ENCODE data around the gene NEGR1.

DNA sequence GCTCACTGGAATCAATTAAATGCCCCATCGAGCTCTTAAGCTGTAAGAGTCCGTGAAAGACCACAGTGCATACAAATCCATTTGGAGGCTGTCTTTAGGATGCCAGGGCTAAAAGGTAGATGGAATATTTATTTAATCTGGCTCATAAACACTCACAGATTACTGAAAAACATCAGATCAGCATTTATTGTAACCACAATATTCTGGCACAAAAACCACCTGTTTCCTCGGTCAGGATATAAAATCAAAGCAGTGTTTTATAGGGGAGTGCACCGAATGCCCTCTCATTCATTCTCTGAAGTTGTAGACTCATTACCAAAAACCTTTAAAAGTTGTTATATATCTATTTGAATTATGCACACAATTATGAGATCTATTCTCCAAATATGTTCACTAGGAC, 500.9 kb downstream of the NEGR1 start:
- TF ChIP-seq, protein P1, sequence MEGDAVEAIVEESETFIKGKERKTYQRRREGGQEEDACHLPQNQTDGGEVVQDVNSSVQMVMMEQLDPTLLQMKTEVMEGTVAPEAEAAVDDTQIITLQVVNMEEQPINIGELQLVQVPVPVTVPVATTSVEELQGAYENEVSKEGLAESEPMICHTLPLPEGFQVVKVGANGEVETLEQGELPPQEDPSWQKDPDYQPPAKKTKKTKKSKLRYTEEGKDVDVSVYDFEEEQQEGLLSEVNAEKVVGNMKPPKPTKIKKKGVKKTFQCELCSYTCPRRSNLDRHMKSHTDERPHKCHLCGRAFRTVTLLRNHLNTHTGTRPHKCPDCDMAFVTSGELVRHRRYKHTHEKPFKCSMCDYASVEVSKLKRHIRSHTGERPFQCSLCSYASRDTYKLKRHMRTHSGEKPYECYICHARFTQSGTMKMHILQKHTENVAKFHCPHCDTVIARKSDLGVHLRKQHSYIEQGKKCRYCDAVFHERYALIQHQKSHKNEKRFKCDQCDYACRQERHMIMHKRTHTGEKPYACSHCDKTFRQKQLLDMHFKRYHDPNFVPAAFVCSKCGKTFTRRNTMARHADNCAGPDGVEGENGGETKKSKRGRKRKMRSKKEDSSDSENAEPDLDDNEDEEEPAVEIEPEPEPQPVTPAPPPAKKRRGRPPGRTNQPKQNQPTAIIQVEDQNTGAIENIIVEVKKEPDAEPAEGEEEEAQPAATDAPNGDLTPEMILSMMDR (conservative IDR thresholded peaks at IDR 0.05; ENCODE audit: low read length): no peak
- peak; percentile 44 for TF ChIP-seq EZH2phosphoT487 (IDR thresholded peaks at IDR 0.05; ENCODE audit: borderline replicate concordance)

Data from Loucy (cell line).